GM19372 (cell line): ENCODE data around the gene KCNK17.
"Not testable (repeated sequence)": the region's sequence is repeated elsewhere in the genome, so short reads cannot be mapped to it uniquely, and the experiment has no call there.

Source experiments
- ATAC-seq: cut with Tn5 transposase; IDR thresholded peaks from one replicate; pipeline ENCODE4 v1.9.1; 2021; ENCODE audit warnings: mild to moderate bottlenecking, low read depth, moderate library complexity; ENCODE audit not compliant: unreplicated experiment

The KCNK17 gene

DNA sequence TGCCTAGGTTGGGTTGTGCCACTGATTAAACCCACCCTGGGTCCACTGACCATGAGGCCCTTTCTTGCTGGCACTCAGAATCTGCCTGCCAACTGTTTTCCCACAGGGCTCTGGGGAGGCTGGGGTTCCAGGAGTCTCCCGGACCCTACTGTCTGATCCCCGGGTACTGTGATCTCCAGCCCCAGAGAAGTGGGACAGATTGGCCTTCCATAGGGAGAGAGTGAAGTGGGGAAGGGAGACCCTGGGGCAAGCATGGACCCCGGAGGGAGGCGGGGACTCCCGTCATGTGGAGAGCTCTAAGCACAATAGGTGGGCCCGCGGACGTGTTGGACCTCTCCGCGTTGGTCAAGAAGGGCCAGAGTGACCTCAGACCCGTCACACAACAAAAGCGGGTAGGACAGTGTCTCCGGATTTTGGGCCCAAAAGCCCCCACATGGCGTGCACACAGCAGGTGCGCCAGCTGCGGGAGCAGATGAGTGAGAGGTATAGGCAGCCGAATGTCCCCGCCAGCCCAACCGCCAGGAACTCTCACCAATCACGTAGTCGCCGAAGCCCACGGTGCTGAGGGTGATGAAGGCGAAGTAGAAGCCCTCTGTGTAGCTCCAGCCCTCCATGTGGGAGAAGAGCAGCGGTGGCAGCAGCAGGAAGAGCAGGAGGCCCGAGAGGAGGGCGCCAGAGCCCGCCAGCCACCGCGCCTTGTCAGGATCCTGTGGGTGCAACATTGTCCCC is 10.6 kb downstream of the KCNK17 start:
- ATAC-seq = no peak

DNA sequence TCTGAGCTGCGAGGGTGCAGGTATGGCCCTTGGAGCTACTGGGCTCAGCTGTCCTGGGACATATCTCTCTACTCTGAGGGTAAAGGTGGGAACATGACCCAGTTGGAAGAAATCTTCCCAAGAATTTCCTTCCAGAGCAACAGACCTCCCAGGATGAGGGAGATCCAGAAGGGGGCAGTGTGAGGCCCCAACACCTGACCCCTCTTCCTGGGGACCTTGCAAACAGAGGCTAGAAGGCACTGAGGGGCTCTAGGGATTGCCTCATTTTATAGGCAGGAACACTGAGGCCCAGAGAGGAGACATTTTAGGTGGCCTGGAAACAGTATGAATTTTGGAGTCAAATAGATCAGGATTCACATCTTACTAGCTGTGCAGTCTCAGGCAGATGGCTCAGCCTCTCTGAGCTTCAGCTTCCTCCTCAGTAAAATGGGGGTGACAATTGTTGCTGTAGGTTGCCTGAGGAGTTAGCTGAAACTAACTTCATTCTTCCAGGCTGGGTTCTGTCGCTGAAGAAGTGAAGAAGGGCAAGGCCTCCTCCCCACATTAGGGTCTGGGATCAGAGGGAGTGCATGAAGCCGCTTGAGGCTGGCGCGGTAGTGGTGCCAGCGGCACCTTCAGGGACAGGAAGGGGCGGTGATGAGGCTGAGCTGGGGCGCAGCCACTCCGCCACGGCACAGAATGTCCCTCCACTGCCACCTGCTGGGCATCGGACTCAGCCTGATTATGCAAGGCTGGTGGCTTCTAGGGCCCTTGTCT is 11.4 kb downstream of the KCNK17 start:
- peak; percentile 91 for ATAC-seq

DNA sequence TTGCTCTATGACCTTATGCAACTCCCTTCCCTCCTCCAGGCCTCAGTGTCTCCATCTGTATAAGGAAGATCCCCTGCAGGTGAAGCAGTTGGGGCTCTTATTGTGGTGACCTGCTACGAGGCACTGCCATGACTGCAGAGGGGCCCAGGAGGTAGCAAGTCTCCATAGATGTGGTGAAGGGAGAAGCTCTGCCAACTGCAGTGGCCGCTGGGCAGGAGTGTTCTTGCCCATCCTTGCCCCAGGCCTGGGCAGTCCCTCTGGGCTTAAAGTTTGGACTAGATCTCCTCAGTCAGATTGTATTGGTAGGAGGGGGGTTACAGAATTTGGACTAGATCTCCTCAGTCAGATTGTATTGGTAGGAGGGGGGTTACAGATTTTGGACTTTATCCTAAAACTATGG is 12.2 kb downstream of the KCNK17 start:
- ATAC-seq = no peak

DNA sequence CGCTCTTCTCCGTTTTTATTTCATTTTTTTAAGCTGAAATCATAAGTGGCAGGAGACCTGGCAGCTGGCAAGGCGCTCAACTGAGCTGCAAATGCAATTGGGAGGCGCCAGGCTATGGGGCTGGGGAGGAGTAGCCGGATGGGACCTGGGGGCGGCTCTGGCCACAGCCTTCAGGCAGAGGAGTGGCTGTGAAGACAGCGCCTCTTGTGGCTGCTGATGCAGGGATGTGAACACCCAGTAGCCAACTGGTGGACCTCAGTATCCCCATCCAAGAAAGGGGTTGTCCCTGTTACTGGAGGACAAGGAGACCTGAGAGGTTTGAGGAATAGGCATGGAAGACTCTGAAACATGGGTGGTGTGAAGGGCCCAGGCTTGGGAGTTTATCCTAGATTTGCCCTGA is 12.6 kb downstream of the KCNK17 start:
- ATAC-seq = no peak

- no peak for ATAC-seq
Measured at GRCh38 chr6:39300739-39301138, 13.5 kb downstream of the KCNK17 start.

- no peak for ATAC-seq
Measured at GRCh38 chr6:39298061-39298460, 16.2 kb downstream of the KCNK17 start.

DNA sequence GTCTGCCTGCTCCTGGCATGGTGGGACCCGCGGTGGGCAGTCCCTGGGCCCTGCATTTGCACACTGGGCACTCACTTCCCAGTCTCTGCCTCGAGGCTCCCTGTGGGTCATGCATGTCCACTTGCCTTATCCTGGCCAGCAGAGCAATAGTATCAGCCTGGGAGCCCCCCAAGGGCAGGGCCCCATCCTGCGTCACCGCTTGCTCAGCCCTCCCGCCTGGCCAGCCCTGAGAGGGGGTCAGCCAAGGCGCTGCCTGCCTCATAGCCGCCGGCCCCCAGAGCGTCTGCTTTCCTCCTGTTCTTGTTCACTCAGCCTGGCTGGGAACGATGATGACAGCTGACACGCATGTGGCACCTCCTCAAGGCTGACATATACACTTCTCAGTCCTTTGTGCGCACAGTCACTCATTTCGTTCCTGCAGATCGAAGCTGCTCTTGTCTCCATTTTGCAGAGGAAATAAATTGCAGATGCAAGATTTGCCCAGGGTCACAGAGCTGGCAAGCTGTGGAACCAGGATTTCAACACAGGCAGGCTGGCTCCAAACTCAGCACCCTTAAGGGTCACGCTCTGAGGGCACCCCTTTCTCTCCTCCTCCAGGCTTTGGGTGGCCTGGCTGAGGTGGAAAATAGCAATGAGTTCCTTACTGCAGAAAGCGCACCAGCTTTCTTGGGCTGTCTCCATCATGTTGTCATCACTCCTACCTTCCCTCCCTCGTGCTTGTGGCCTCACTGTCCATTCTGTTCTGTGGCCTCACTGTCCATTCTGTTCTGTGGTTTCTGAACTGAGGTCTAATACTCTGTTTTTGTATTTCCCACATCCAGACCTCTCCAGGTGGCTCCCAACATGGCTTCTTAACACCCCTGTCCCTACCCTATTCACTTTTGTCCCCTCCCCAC is 17.2 kb downstream of the KCNK17 start:
- no peak for ATAC-seq

- no peak for ATAC-seq
Measured at GRCh38 chr6:39295611-39296011, 18.6 kb downstream of the KCNK17 start.

DNA sequence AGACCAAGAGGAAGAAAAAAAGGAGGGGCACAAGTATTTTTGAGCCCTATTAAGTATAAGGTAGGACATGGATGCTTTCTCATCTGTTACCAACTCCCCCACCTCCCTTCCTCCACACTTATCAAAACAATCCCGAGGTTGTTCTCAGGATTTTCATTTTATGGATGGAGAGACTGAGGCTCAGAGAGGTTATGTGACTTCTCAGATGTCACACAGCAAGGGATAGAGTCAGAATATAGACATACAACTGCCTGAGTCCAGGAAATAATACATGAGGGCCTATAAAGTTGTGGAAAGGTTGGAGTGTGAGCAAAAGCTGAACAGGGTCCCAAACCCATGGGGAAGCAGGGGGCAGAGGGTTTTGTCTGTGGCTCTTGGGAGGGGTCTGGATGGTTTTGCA is 19.3 kb downstream of the KCNK17 start:
- ATAC-seq = no peak

DNA sequence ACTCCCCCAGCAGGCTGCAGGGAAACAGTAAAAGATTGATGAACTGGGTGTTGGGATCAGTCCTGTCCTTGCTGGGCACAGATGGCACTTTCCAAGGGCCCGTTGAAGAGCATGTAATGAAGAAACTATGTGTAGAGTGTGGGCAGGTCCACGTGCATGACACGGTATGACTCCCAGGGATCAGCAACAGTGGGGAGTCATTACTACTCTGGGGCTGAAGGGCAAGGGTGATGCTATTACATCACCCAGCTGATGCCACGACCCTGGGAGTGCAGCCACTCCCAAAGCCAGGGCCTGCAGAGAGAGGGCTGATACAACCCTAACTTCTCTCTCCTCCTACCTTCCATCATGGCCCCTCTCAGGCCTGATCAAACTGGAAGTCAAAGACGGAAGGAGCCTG is 20.1 kb downstream of the KCNK17 start:
- ATAC-seq = no peak

GRCh38 chr6:39292637-39293036 is 21.6 kb downstream of the KCNK17 start:
- no peak for ATAC-seq

- ATAC-seq = no peak
Measured at GRCh38 chr6:39289490-39289889, 24.7 kb downstream of the KCNK17 start.

- ATAC-seq = no peak
Measured at GRCh38 chr6:39287601-39288000, 26.6 kb downstream of the KCNK17 start.

GRCh38 chr6:39286596-39286995 is 27.6 kb downstream of the KCNK17 start:
- ATAC-seq = not testable (repeated sequence)

GRCh38 chr6:39282774-39283173 is 31.4 kb downstream of the KCNK17 start:
- ATAC-seq = no peak

GRCh38 chr6:39281312-39281980 is 32.8 kb downstream of the KCNK17 start:
- ATAC-seq = no peak

GRCh38 chr6:39280247-39280731 is 33.9 kb downstream of the KCNK17 start:
- ATAC-seq = no peak

DNA sequence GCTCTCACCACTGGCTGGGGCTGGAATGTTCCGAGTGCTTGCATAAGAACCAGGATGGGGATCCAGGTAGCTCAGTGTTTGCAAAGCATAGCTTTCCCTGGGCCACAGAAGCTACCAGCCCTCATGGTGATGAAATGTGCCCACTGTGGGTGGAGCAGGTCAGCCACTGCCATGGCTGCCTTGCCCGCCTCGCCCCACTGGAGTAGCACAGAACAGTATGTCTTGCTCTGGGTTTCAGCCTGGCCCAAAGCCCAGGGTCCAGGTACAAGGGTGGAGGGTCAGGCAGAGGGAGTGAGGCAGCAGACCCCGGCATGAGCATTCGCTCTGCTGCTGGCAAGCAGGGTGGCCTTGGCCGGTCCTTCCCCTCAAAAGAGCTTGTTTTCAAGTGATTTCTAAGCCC is 34.7 kb downstream of the KCNK17 start:
- ATAC-seq = no peak

- no peak for ATAC-seq
Measured at GRCh38 chr6:39276379-39276995, 37.7 kb downstream of the KCNK17 start.

DNA sequence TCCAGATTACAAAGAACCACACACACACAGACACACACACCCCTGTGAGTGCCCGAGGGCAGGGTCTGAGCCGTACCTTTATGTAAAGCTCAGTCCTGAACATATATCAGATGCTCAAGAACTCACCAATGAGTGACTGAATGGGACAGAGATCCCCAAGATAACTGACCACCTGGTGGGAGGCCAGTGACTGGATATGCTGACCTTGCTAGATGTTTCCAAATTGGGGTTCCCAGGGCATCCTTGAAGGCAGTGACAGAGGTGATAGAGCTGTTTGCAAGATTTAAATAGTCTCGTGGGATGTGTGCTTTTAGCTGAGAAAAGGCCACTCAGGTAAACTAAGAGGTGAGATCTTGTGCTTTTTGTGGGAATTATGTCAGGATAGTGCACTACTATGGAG is 39.3 kb downstream of the KCNK17 start:
- no peak for ATAC-seq
